HG03378 (cell line): ENCODE data around the gene THSD7A.

Experiments used
- ATAC-seq: cut with Tn5 transposase; IDR thresholded peaks from one replicate; pipeline ENCODE4 v1.9.1; 2021; ENCODE audit warnings: mild to moderate bottlenecking, moderate library complexity; ENCODE audit not compliant: unreplicated experiment

THSD7A gene

DNA sequence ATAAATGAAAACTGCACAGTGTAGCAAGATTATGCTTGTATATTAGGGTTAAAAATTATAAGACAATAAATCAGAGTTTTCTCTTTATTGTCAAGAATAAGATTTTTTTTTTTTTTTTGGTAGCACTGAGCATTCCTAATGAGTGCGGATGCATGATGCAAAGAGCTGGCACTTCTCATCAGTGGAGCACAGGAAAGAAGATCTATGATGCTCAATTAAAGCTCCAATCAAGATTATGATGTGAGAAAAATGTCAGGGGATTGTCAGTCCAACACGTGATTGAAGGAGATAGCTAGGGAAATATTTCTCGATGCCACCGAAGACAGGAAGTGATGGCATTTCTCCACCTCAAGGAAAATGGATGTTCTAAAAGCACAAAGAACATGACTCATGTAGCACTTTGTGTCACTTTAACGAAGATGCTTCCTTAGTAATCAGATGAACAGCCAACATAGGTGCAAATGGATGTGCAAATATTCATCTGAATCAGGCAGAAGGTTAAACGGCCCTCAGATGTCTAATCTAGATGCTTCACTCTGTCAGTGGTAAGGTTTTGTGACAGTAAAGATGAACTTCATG, 240.9 kb downstream of the THSD7A start:
- no peak for ATAC-seq

DNA sequence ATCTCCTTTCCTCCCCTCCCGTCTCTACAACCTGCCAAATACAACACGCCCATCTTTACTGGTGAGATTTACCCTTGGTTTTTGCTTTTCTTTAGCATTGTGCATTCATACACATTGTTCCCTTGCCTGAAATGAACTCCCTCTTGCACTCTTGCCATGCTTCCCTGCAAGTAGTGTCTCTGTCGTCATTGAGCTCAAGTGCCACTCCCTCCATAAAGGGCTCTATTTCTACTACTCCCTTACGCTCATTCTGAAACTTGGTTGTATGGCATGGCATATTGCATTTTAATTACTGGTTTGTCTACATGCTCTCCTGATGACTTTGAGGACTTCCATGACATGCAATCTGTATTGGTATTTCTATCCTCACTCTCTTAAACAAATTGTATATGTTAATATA, 242.7 kb downstream of the THSD7A start:
- no peak for ATAC-seq

DNA sequence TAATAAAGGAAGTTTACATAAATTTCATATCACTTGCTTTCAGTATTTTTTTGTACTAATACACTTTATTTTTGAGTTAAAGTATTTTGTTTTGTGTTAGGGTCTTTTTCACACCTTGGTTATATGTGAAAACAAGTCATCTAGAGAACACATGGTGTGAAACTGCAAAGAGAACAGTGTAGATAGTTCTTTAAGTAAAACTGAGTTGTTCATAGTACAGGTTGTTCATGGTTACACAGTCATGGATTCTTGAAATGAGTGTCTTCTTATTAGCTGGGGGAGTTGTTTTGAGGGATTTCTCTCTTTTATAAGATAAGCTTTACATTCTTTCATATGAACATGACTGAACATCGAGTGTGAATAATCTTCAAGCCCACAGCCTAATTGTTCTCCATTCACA, 244.2 kb downstream of the THSD7A start:
- ATAC-seq, result no peak

DNA sequence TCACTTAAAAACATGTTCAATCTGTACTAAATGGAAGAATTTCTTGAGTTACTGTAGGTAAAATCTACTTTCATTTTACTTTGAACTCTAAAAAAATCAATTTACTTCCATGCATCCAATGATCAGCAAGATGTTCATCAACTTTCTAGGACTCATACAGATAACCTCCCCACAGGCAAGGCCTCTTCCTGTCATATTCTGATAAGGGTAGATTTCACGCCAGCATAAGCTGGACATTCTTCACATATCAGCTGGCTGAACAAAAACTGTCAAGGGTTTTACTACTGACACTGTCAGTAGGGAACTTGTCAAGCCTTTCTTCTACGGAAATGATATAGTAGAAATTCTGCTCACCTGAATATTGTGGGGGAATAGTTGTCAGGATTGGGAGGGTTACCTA, 244.9 kb downstream of the THSD7A start:
- ATAC-seq, result no peak

DNA sequence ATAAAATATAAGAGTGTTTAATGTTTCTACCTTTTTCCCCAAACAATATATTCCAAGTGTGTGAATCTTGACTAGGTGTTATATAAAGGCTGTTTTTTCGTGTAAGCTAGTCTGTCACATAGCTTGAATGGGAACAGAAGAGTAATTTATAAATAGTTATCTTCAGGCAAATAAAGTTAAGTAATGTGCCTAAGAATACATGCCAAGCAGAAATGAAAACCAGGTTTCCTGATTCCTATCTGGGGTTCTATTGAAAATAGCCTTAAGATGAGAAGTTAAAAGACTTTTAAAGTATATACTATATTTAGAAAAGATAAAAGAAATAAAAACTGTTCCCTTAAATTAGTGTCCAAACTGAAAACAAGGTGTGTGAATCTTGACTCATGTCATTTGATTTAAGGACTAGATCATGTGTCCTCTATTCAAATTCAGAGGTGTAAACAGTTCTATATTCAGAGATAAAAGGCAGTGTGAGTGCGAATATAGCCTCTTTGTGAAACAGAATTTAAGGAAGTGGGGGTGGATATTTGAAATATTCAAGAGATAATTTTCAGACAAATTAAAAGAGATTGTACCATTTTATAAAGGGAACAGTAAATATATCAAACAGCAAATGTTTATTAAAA, 247.5 kb downstream of the THSD7A start:
- no peak for ATAC-seq

DNA sequence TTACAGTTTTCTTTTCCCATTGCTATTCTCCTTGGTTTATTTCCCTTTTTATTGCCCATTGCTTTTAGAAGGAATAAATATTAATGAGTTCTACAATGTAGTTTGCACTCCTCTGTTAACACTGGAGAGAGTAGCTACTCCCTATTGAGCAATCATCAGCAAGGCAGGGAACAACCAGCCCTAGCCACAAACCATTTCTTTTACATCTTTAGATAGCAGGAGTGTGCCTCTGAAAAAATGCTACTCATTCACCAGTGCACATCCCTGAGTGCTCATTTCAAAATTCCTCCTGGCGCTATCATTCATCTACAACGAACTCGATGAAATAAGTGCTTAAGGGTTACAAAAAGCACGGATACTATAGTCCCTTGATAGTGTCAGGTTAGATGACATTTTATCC, 252.9 kb downstream of the THSD7A start:
- no peak for ATAC-seq

DNA sequence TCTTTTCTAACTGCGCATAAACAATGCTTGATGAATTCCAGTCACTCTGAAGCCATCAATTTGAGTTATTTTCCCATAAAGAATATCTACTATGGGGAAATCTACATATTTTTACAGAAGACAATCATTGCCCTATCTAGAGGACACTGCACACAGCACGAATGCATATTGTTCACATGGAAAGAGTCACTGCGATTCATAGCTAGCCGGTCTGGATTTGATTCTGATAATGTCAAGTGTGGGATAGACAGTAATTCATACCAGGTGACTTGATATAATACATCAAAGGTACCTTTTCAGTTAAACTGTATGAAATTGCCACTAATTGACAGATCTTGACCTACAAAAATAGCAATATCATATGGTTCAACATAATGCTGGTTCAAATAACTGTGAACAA, 255.7 kb downstream of the THSD7A start:
- no peak for ATAC-seq

DNA sequence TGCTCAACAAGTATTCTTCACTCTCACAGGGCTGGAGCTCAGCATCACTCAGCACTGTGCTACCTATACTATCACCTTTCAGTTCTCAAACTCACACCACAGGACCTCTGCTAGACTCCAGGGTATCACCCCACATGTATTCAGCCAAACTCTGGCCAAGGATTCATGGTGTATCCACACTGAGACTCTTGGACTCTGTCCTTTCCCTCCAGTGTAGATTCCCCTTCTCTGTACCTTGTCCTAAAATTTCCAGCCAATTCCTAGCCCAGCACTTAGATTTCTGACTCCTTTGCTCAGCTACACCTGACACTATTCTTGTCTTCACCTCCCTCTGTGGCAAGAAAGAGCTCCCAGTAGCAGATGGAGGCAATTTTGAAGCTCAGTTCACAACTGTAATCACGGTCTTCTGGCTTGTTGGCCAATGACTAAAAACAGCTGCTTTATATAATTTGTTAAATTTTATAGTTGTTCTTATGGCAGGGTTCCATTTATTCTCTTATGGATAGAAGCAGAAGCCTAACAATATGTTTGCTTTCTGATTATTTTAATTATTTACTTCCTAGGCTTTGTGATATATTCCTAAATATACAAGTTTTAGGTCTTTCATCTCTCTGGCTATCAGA, 258.8 kb downstream of the THSD7A start:
- ATAC-seq, result no peak

DNA sequence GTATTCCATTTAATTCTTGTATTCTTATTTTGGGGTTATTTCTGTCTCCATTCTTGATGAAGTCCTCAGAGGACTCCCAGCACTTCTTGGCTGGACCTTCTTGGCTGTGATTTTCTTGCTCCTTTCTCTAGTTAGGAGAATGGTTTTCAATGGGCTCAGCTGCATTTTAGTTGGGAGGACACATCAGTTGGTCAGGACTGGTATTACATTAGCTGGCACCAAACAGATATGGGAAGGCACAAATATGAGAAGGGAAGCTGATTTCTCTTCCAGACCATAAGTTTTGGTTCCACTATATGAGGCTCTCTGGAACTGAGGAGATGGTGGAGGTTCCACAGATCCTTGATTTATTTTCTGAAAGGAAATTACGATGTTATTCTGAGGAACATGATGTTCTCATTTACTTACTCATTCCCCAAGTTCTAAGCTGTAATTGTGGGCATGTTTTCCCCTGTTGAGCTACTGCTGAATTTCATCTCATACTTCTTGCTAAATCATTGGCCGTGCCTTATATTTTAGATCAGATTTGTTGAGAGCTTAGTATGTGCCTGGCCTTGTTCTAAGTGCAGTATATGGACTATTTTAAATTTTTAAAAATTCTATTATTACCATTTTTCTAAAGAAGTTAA, 261.0 kb downstream of the THSD7A start:
- ATAC-seq, result no peak

DNA sequence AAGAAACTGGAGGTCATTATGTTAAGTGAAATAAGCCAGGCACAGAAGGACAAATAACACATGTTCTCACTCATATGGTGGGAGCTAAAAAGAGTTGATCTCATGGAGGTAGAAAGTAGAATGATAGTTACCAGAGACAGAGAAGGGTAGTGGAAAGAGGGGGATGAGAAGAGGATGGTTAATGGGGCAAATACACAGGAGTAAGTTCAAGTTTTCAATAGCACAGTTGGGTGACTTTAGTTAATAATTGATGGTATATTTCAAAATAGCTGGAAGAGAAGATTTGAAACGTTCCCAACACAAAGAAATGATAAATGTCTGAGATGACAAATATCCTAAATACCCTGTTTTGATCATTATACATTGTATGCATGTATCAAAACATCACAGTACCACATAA, 261.8 kb downstream of the THSD7A start:
- ATAC-seq, result no peak

DNA sequence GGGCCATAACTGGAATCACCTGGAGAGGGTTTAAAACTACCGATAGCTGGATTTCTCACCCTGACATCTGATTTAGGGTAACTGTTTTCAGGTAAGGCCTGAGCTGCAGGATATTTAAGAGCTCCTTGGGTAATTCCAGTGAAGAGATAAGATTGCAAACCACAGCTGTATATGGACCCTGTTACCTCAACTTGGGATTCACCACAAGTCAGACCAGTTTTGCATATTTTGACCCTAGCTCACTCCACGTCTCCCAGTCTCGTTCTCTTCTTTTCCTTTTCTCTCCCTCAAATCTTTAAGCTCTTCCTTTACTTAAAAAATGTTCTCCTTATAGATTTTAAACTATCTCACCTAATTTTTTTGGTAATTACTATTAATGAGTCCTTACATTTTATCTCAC, 264.4 kb downstream of the THSD7A start:
- no peak for ATAC-seq

DNA sequence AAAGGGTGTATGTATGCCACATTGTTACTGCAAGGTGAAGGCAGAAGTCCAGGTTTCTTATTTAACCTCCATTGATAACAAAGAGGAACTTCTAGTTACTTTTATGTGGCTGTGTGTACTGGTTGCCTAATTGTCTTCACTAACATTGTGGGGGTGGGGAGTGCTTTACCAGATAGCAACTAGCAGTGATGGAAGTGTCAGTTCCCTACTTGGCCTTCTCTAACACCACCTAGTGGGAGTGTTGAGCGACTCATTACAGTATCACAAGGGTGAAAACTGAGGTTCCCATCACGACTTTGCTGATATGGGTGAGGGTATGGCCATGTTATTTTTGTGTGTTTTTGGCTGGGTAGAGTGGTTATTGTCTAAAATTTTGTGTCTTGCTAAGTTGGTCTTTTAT, 274.4 kb downstream of the THSD7A start:
- peak; percentile 55 for ATAC-seq

DNA sequence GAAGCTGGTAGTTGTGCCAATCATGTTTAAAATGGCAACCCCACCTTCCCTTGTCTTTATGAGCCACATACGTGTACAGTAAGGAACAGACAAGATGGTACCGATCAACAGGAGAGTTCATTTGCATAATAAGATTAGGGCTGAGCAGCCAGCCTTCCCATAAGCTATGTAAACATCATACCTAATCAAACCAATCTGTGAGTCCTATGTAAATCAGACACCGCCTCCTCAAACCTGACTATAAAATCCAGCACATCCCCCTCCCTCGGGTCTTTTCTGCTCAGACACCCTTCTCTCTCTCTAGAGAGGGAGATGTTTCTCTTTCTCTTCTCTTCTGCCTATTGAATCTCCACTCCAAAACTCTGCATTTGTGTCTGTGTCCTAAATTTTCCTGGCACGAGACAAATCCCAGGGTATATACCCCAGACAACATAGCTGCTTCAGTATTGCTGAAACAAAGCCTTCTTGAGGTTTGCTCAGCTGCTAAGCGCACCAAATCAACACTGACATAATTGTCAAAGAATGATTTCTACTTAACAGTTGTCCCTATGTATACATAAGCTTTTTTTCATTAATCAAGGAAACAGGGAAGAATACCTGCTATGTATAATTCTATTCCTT, 279.2 kb downstream of the THSD7A start:
- no peak for ATAC-seq

DNA sequence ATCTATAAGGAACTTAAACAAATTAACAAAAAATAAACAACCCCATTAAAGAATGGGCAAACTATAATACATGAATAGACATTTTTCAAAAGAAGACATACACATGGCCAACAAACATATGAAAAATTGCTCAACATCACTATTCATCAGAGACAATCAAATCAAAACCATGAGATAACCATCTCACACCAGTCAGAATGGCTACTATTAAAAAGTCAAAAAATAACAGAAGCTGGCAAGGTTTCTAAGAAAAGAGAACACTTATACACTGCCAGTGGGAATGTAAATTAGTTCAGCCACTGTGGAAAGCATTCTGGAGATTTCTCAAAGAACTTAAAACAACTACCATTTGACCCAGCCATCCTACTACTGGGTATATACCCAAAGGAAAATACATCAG, 280.5 kb downstream of the THSD7A start:
- ATAC-seq, result no peak

DNA sequence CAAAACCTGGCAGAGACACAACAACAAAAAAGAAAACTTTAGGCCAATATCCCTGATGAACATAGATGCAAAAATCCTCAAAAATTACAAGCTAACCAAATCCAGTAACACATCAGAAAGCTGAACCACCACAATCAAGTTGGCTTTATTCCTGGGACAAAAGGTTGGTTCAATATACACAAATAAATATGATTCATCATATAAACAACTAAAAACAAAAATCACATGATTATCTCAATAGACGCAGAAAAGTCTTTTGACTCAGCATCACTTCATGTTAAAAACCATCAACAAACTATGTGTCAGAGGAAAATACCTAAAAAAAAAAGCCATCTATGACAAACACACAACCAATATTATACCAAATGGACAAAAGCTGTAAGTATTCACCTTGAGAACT, 283.5 kb downstream of the THSD7A start:
- no peak for ATAC-seq

DNA sequence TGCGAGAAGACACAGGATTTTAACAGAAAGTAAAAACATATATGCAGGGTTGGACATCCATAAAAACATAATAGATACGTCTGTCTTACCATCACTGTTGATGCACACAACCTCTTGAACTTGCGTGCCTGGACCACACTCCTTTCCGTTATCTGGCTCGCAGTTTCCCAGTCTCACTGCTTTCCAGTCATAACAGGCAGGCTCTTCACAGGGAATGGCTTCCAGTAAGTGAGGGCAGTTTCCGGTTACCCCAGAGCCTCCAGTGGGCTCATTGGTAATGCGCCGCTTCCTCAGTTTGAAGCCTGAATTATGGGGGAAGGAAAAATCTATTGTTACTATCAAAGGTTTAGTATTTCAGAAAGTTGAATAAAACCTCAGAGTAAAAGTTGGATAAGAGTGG, 290.7 kb downstream of the THSD7A start:
- no peak for ATAC-seq

DNA sequence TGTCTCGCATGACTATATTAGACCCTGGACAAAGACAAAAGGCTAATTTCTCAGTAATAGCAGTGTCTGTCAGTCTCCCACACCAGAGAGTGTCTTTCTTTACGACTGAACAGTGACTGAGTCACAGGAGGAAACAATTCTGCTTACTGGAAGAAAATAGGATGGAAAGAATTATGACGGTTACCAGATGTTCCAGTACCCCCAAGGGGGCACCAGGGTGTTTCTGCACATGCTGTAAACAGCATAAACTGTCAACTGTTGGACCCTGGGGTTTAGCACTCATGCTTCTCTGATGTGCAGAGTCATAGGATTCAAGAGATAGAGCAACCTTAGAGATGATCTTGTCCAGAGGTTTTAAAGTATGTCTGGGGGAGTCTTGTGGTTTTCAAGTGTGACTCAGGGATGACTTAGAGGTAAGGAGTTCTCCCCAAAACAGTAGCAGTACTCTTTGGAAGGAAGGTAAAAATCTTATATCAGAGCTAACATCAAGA, 291.7 kb downstream of the THSD7A start:
- no peak for ATAC-seq

DNA sequence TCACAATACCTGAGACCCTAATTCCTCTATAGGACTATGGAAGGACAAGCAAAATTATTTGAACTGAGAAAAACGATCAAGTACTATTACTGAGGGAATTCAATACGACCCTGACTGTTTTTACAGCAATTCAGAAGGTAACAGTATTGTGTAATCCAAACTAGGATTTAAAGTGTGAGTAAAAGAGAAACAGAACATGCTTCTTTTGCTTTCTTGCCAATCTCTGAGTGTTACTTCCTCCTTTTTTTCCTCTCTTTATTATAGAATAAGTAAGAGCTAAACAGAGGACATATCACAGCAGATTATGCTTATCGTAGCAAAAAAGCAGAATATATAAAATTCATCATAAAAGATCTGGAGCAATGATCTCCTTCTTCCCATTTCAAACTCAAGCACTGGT, 292.1 kb downstream of the THSD7A start:
- no peak for ATAC-seq

DNA sequence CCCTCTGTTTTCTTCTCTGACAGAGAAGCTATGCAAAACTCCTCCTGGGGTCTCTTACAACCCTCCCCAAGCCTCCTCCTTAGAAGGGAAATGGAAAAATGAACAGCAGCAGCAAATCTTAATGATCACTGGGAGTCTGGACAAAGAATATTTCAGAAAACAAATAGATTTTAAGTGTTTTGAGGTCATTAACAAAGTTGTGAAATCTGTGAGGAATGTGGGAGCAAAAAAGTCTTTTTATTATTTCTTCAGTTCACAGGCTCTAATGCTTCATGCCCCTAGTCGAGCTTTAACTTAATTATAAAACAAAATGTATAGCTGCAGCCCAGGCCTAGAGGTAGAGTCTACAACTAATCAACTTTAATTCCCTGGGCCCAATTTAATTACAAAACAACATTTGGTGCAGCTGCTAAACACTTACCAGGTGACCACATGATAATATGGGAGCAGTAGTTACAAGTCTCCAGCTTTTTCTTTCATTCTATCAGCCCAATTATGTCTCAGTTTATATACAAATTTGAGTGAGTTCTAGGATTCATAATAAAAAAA, 293.2 kb downstream of the THSD7A start:
- ATAC-seq, result no peak

DNA sequence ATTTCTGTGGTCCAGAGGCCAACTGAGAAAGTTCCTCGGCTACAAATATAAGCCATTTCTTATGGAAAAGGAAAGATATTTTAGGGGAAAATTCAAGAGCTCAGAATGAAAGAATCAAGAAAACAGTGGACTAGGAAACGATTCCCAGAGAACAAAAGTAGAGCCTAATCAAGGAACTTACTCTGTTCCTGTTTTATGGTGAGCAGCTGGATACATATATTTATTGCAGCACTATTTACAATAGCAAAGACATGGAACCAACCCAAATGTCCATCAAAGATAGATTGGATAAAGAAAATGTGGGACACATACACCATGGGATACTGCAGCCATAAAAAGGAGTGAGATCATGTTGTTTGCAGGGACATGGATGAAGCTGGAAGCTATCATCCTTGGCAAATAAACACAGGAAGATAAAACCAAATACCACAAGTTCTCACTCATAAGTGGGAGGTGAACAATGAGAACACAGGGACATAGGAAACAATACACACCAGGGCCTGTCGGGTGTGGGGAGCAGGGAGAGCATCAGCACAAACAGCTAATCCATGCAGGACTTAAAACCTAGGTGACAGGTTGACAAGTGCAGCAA, 298.7 kb downstream of the THSD7A start:
- ATAC-seq, result no peak

DNA sequence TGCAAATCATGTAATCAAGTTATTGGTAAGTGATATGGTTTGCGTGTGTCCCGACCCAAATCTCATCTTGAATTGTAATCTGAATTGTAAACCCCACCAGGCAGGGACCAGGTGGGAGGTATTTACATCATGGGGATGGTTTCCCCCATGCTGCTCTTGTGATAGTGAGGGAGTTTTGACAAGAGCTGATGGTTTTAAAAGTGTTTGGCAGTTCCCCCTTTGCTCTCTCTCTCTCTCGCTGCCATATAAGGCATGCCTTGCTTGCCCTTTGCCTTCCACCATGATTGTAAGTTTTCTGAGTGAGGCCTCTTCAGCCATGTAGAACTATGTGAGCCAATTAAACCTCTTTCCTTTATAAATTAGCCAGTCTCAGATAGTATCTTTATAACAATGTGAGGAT, 302.6 kb downstream of the THSD7A start:
- ATAC-seq, result no peak
